GM18951 (cell line): ENCODE measurements around the gene SYT5.
"Not testable (repeated sequence)": the region's sequence is repeated elsewhere in the genome, so short reads cannot be mapped to it uniquely, and the experiment has no call there.

ENCODE experiments used
- POLR2A ChIP-seq: IDR thresholded peaks from 4 replicates; pipeline ENCODE4 v1.6.1; 2011; ENCODE audit warnings: mild to moderate bottlenecking; ENCODE audit not compliant: insufficient read length, insufficient read depth; ENCODE audit errors: extremely low read depth
- in situ Hi-C: fragments of 300-500 bp; cut with MboI; formaldehyde crosslinking; loops from one replicate; pipeline ENCODE4 v1.12.0; 2022; ENCODE audit warnings: low sequenced_read_pairs, mixed read lengths, inconsistent platforms; ENCODE audit not compliant: unreplicated experiment

The SYT5 gene

DNA sequence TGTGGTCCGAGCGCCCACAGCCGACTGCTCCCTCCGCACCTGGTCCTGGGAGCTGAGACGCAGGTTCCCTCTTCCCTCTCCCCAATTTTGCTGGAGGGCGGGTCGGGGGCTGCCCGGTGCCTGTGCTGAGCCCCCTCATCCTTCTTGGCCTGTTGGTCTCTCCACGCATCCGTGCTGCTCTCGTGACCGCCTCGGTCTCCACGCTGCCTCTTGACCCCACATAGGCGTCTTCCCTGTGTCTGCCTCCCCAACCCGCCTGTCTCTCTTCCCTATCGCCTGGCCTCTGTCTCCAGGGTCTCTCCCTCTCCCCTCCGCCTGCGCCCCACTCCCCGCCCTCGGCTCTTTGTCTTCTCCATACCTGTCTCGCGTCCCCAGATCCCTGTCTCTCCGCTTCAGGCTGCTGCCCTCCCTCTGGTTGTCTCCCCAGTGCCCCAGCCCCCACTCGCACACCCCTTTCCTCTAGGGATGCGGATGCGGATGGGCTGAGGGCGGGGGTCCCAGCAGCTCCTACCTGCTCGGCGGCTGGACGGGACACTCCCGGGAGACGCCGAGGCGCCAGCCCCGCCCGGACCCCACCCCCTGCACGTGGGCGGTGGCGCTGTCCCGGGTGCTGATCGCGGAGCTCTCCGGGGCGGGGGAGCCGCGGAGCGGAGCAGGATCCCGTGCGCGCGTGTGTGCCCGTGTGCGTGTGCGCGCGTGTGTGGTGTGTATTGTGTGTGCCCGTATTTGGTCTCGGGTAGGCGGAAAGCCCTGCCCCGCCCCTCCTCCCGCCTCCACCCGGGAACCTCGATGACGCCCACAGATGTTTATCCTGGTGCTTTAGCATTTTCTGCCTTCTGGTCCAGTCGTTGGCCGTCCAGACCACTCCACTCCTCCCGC, at the start of gene SYT5:
TSS of gene SYT5 (minus strand) at position 684 of the 879 bp plus-strand sequence. CDS start 1,248 bp downstream, outside the sequence.
- no peak for TF ChIP-seq POLR2A
- in situ Hi-C loops = no loop called here

DNA sequence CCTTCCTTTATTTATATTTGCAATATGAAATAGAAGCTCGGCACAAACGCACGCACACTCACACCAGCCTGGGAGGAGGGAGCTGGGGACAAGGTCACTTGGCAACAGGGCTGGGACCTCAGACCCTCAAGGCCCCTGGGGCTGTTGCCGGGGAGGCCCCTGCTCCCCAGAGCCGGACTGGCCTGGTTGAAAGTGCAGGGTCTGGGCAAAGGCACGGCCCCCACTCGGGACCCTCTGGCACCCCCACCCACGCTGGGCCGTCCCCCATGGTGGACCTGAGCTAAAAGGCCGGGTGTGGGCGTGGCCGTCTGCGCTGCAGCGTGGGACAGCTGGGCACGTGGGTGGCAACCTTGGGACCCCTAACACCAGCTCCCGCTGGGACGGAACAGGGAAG, 49.7 kb upstream of the SYT5 start:
- no peak for TF ChIP-seq POLR2A
- in situ Hi-C loops = no loop called here

DNA sequence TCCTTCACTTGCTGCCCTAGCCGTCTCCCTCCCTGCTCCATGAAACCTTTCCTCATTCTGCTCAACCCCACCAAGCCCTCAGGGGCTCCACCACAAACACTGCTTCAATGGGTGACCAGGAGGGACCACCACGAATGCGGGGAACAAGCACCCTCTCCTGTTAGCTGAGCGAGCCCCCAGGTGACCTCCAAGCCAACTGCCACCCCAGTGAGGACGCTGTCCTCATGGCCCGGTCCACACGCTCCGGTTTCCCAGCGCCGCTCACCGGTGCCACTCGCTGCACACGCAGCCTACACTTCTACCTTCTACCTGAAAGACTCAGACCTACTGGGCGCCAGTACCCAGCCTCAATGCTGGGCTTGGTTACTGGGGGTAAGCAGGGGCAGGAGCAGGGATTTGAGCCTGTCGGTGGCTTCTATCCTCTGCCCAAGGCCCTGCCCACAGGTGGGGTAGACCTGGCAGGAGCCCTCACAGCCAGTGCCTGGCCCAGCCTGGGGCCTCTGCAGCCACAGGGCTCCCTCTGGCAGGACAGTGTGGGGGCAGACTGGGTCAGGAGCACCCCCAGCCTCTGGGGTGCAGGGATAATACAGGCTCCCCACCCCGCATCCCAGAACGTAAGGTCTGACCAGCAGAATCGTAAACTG, 49.2 kb upstream of the SYT5 start:
- in situ Hi-C loops = no loop called here
- TF ChIP-seq POLR2A = no peak

DNA sequence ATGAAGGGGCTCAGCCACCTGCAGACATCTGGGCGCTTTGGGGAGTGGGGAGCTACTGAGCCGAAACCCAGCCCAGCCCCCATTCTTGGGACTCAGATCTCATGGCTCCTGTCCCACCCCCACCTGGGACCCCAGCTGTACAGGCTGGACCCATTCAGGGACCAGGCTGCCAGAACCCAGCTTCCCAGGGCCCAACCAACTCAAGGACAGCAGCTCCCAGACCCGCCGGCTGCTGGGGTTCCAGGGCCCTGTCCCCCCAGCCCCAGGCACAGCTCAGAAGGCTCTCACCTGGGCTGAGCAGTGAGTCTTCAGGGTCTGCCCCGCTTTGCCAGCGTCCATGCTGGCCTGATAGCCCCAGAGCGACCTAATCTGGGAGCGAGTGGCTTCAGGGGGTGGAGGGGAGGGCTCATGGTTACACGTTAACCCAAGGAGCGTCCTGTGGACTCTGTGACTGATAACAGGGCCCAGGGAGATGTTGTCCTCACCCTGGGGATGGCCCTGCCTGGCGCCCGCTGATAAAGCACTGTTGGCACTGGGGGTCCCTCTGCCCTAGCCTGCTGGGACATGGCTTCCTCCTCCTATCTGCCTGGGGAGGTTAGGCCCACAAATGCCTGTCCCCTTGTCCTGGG, 48.4 kb upstream of the SYT5 start, which contains the start of gene TMEM86B:
TSS of gene TMEM86B (minus strand) at position 361 of the 629 bp plus-strand sequence. CDS start at position 339, 22 bp downstream.
- no peak for TF ChIP-seq POLR2A
- in situ Hi-C loops = no loop called here

DNA sequence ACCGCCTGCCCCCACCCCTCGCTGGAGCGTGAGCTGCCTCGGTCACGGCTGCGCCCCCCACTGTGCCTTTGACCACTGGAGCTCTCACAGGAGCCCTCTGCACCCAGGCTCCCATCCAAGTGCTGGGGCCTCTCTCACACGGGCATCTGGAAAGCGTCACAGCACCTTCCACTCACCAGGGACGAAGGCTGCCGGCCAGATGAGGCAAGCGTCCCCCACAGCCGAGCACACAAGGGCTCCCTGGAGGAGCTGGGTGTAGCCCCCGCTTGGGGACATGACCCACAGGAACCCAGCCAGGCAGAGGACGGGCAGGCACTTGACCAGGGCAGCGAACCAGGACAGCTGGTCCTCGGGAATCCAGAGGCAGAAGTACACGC, 47.9 kb upstream of the SYT5 start:
- in situ Hi-C loops = no loop called here
- TF ChIP-seq POLR2A = no peak

DNA sequence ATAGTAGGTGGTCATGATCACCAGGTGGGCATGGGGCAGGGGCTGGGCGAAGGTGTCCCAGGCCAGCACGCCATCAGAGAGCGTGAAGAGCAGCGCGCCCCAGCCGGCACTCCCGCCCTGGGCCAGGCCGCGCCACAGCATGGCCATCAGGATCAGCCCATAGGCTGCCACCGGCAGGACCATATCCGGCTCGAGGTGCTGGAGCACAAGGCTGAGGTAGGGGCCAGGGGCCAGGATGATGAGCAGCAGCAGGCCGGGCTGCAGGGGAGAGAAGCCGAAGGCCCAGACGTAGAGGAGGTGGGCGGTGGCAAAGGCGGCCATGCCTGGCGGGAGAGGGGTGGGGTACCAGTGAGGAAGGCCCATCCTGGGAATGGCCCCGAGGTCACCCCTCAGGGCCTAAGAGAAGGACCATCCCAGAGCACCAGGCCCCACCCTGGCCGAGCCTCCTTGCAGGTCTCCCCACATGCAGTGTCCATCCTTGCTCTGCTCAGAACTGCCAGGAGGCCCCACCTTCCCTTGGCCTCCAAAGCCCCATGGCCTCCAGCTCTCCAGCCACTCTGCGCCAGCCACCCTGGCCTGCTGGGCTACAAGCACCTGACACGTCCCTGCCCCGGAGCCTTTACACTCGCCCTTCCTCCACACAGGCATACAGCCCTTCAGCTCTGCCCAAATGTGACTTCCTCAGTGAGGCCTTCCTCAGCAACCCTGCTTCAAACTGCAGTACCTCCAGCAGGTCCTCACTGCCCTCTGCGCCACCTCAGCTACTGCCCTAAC, 47.3 kb upstream of the SYT5 start:
- in situ Hi-C loops = no loop called here
- no peak for TF ChIP-seq POLR2A

DNA sequence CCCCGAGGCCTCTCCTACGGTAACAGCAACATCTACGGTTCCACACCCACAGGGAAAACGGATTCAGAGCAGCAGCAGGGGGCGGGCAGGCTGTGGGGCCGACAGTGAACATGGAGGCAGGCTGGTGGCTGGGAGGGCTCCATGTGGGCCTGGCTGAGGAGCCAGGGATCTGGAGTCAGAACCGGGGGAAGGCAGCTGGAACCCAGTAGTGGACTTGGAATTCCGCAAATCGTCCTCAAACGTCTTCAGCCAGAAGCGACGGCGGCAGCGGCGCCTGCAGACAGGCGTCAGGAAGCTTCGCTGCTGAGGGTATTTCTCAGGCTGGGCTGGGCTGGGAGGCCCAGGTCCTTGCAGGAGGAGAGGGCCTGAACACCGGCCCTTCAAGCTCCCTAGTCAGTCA, 46.7 kb upstream of the SYT5 start:
- TF ChIP-seq POLR2A = no peak
- in situ Hi-C loops = no loop called here

DNA sequence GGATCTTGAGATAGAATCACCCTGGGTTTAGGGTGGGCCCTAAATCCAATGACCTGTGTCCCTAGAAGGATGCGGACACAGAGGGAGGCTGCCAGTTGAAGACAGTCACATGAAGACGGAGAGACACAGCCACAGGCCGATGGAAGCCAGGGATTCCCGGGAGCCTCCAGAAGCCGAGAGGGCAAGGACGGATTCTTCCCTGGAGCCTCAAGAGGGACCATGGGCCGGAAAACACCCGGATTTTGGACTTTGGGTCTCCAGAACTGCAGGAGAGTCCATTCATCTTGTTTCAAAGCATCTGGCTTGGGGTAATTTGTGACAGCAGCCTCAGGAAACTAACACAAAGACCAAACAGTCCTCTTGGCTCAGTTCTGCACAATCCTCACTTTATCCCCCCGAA, 46.2 kb upstream of the SYT5 start:
- TF ChIP-seq POLR2A = no peak
- in situ Hi-C loops = no loop called here

DNA sequence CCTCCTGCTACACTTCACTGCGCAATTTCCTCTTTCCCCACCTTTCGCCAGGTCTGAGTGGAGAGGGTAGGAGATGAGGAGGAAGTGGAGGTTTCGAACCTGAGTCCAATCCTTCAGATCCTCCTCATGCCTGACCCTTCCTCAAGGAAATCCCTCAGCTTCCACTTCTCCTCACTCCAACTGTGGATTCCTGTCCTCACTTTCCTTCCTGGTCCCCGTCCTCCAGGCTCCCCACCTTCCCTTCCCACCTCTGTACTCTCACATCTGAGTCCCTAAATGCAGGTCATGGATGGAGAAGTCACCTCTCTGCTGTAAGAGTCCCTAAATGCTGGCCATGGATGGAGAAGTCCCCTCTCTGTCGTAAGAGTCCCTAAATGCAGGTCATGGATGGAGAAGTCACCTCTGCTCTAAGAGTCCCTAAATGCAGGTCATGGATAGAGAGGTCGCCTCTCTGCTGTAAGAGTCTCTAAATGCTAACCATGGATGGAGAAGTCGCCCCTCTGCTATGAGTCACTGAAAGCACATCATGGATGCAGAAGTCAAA, 45.4 kb upstream of the SYT5 start:
- in situ Hi-C loops = no loop called here
- TF ChIP-seq POLR2A = no peak

DNA sequence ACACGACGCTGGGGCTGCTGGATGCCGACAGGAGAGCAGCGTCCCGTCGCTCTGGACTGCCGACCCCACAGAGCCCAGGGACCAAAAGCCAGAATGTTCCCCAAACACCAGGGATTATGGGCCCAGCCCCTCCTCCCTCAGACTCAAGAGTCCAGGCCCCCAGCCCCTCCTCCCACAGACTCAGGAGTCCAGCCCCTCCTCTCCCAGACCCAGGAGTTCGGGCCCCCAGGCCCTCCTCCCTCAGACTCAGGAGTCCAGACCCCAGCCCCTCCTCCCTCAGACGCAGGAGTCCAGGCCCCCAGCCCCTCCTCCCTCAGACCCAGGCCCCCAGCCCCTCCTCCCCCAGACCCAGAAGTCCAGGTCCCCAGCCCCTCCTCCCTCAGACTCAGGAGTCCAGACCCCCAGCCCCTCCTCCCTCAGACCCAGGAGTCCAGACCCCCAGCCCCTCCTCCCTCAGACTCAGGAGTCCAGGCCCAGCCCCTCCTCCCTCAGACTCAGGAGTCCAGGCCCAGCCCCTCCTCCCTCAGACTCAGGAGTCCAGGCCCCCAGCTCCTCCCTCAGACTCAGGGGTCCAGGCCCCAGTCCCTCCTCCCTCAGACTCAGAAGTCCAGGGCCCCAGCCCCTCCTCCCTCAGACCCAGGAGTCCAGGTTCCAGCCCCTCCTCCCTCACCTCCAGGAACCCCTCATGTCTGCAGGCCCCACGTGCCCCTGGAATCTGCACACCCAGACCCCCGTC, 44.8 kb upstream of the SYT5 start:
- in situ Hi-C loops = not testable (repeated sequence)

DNA sequence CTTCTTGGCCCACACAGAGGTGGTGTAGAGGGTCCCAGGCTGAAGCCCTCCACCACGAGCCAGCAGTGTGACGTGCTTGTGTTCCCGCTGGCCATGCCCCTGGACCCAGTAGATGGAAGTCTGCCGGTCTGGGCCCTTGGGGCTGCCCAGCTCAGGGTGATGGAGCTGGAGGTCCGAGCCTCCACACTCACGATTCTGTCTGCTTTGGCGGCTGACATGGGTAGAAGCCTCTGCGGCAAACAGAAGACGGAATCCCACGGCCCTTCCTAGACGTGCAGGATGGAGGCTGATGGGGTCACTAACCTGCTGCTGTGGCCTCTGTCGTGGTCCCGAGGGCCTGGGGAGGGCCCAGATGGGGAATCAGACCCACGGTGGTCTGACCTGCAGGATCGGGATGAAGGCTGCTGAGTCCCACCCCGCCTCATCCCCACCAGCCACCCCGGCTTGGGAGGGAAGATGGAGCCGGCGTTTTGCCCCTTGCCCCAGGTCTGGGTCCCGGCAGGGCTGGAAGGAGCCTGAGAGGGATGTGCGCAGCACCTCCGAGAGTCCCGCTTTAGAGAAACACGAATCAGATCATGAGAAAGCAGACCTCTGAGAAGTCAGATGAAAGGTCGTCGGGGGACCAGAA, 44.1 kb upstream of the SYT5 start:
- in situ Hi-C loops = no loop called here
- no peak for TF ChIP-seq POLR2A
